HG03575 (cell line): ENCODE measurements around the gene LCN2.
"Not testable (repeated sequence)": the region's sequence is repeated elsewhere in the genome, so short reads cannot be mapped to it uniquely, and the experiment has no call there.

Experiments
- ATAC-seq: cut with Tn5 transposase; IDR thresholded peaks from one replicate; pipeline ENCODE4 v1.9.1; 2021; ENCODE audit not compliant: unreplicated experiment, insufficient number of reproducible peaks, low FRiP score; ENCODE audit errors: extremely low read depth

LCN2 gene

DNA sequence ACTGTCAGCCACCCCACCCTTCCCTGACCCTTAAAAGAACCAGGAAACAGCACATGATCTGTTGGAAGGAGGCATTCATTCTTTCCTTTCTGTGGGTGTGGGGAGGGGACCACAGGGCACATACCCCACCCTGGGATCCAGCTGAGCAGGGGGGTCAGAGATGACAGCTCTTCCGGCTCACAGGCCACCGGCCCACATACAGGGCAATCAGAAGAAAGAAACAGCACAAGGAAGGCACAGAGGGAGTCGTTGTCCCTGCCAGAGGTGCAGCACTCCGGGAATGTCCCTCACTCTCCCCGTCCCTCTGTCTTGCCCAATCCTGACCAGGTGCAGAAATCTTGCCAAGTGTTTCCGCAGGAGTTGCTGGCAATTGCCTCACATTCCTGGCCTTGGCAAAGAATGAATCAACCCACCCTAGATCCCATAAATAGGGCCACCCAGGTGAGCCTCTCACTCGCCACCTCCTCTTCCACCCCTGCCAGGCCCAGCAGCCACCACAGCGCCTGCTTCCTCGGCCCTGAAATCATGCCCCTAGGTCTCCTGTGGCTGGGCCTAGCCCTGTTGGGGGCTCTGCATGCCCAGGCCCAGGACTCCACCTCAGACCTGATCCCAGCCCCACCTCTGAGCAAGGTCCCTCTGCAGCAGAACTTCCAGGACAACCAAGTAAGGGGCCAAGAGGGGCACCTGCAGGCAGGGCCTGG, at the start of gene LCN2:
TSS of gene LCN2 (plus strand) at position 453 of the 701 bp plus-strand sequence. CDS start at position 526, 73 bp downstream.
- no peak for ATAC-seq

DNA sequence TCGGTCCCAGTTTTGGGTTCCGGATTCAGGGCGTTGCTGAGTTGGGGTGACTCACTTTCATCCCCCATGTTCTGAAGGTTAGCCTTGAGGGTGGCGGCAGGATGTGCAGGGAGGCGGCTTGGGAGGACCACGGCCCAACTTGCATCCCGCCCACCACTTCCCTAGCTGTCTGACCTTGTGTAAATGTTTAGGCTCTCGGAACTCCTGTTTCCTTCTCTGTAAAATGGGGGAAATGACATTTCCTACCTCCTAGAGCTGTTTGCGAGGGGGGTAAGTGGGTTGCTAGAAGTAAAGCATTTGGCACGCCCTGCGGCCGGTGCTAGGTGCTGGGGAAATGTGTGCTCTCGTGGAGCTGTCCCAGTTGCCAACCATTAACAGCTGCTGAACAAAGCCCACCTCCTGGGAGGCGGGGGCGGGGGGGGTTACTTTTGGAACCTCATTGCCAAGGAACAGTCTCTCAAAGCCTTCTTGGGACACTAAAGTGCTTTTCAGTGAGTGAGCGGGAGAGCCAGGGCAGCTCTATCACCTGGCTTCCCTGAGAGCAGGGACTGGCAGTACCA, 49.2 kb upstream of the LCN2 start:
- no peak for ATAC-seq

DNA sequence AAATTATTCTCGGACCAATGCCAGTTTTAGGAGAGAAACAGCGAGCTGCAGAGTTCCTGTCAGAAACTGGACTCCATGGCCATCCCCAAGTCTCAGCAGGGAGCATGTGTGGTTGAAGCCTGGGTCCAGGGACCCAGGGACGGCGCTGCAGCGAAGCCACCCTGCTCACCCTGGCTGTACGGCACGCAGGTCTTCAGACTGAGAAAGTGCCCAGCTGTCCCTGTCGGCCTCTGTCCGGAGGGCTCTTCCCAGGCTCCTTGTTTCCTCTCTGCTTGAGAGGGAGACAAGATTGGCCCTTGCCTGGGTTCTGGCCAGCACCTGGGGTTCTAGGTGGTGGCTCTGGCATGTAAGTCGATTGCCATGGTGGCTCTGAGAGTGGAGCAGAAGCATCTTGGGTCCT, 48.7 kb upstream of the LCN2 start:
- ATAC-seq = no peak

DNA sequence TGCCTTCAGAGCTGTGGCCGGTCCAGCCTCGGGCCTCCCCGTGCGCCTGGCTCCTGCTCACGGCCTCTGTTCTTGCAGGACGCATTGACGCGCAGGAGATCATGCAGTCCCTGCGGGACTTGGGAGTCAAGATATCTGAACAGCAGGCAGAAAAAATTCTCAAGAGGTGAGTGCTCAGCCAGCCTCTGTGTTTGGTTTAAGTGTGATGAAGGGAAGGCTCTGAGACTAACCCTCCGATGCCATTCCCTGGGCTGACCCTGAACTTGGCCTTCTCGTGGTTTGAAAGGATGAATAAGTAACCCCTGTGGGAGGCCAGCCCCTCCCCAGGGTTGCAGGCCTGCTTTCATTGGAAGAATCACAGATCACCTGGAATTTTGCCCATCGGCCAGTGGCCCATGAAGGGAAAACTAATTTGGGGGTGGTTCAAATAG, 48.0 kb upstream of the LCN2 start:
- ATAC-seq = no peak

DNA sequence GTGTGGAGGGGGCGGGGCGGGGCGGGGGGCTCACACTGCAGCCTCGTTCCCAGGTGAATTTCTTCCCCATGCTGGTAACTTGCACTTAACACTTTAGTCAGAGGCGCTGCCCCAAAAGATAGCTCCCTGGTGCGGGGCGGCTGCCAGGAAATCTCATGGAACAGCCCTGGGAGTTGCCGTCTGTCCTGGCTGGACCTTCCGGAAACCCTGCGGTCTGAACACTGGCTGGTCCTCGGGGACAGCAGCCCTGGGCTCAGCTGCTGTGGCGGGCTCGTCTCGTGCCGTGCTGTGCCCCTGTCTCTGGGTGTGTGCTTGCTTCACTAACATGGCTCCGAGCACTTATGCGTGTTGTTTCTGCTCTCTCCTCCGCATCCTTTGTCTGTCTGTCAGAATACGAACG, 47.6 kb upstream of the LCN2 start:
- no peak for ATAC-seq

DNA sequence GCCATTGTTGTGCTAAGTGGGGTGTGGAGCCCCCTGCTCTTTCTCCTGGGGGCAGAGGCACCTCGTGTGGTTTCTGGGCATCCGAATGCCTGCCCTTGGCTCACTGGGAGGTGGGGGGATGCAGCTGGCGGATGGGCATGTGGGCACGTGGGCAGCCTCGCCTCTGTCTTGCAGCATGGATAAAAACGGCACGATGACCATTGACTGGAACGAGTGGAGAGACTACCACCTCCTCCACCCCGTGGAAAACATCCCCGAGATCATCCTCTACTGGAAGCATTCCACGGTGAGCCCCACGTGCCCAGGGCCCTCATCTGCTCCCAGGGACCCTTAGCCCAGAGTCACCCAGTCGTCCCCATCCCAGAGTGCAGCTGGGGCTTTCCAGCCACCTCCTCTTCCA, 47.1 kb upstream of the LCN2 start:
- ATAC-seq = no peak

DNA sequence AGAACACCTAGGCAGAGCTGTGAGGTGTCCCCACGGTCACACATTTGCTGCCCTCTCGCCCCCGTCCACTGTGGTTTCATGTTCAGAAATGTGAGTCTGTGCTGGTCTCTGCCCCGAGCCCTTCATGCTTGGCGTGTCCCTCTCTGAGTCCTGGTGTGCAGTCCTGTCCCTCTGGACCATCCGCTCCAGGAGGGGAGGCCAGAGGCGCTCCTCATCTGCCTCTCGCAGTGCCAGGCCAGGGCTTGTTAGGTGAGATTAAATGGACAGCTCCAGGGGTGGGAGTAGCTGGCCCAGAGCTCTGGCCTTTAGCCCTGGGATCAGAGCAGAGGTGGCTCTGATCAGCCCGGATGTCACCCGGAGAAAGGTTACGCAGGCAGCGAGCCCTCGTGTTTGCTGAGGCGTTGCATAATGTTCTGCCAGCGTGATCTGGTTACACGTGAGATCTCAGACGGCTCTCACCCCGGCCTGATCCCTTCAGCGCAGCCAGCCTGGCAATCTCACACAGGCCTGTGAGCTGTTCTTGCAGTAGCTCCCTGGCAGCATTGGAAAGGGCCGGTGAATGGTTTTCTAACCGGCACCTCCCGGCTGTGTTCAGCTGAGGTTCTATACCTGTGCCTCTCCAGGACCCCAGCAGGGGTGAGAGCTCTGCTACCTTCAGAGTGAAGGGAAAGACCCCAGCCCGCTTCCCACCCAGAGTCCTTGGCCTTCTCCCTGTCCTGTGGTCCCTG, 46.2 kb upstream of the LCN2 start:
- no peak for ATAC-seq

DNA sequence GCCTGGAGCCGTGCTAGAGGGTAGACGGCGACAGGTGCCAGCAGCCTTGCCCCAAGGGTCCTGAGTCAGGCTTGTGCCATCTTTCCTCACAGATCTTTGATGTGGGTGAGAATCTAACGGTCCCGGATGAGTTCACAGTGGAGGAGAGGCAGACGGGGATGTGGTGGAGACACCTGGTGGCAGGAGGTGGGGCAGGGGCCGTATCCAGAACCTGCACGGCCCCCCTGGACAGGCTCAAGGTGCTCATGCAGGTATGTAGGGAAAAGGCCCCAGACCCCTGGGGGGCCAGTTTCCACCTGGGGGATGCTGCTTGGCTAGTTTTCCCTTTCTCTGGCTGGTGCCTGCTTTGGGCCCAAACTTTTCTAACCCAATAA, 45.7 kb upstream of the LCN2 start:
- ATAC-seq = no peak

DNA sequence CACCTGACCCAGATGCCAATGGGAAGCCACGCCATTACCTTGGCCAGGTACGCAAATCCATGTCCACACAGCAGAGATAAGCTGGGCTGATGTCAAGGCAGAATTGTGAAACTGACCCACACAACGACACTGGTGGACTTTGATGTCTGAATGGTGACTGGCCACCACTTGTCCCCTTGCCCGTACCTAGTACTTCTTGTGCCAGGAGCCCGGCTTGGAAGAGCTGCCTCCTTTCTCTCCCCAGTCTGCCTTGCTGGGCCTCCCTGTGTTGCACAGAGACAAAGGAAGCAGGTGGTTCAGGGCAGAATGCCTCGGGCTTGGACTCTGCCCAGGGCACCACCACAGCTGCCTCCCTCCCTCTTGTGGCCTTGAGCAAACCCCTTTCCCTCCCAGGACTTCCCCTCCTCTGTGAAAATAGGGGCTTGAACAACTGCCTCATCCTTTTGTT, 45.1 kb upstream of the LCN2 start:
- no peak for ATAC-seq

DNA sequence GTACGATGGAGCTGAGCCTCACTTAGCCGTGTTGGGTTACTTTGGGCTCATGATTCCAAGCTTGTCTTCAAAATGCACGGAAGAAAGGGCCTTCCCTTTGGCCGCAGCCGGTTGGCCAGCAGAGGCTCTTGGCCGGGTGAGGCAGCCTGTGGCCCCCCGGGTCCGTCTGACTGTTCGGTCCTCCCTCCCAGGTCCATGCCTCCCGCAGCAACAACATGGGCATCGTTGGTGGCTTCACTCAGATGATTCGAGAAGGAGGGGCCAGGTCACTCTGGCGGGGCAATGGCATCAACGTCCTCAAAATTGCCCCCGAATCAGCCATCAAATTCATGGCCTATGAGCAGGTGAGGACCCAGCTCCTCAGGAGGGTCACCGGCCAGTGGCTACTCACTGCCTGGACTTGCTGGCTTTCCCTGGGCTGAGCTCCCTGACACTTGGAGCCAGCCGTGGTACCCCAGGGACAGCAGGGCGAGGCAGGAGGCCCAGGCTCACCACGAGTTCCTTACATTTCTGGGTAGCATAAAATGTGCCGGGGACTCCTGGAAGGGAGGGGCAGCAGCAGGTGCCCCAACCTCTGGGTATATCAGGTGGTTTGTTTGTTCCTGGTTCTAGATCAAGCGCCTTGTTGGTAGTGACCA, 43.6 kb upstream of the LCN2 start:
- no peak for ATAC-seq

DNA sequence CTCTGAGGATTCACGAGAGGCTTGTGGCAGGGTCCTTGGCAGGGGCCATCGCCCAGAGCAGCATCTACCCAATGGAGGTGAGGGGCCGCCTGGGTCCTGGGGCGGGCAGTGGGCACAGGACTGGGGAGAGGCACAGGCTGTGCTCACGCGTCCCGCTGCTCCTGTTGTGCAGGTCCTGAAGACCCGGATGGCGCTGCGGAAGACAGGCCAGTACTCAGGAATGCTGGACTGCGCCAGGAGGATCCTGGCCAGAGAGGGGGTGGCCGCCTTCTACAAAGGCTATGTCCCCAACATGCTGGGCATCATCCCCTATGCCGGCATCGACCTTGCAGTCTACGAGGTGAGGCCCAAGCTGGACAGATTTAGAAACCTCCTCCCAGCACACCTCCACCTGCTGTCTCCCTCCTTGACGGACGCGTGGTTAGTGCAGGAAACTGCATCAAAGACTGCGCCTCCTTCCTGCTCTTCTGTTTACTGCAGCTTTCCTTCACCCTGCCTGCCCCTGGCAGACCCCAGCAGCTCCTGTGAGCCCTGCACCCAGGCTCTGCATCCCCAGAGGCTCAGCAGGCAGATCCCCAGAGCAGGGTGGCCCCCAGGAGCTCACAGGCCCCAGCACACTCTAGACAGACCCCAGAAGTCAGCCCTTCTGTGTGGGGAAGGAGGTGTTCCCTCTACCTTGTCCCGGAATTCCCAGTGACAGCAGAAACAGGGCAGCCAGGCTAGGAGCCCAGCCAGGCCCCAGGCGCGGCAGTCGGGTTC, 42.9 kb upstream of the LCN2 start:
- no peak for ATAC-seq

DNA sequence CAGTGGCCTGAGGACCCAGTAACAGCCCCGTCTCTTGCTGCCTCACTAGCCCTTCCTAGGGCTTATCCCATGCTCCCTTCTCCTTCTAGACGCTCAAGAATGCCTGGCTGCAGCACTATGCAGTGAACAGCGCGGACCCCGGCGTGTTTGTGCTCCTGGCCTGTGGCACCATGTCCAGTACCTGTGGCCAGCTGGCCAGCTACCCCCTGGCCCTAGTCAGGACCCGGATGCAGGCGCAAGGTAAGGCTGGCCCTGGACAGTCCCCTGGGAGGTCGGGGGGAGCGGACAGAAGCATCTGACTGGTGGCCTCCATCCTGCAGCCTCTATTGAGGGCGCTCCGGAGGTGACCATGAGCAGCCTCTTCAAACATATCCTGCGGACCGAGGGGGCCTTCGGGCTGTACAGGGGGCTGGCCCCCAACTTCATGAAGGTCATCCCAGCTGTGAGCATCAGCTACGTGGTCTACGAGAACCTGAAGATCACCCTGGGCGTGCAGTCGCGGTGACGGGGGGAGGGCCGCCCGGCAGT, 42.2 kb upstream of the LCN2 start:
- ATAC-seq = no peak

DNA sequence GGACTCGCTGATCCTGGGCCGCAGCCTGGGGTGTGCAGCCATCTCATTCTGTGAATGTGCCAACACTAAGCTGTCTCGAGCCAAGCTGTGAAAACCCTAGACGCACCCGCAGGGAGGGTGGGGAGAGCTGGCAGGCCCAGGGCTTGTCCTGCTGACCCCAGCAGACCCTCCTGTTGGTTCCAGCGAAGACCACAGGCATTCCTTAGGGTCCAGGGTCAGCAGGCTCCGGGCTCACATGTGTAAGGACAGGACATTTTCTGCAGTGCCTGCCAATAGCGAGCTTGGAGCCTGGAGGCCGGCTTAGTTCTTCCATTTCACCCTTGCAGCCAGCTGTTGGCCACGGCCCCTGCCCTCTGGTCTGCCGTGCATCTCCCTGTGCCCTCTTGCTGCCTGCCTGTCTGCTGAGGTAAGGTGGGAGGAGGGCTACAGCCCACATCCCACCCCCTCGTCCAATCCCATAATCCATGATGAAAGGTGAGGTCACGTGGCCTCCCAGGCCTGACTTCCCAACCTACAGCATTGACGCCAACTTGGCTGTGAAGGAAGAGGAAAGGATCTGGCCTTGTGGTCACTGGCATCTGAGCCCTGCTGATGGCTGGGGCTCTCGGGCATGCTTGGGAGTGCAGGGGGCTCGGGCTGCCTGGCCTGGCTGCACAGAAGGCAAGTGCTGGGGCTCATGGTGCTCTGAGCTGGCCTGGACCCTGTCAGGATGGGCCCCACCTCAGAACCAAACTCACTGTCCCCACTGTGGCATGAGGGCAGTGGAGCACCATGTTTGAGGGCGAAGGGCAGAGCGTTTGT, 41.6 kb upstream of the LCN2 start:
- ATAC-seq = no peak

DNA sequence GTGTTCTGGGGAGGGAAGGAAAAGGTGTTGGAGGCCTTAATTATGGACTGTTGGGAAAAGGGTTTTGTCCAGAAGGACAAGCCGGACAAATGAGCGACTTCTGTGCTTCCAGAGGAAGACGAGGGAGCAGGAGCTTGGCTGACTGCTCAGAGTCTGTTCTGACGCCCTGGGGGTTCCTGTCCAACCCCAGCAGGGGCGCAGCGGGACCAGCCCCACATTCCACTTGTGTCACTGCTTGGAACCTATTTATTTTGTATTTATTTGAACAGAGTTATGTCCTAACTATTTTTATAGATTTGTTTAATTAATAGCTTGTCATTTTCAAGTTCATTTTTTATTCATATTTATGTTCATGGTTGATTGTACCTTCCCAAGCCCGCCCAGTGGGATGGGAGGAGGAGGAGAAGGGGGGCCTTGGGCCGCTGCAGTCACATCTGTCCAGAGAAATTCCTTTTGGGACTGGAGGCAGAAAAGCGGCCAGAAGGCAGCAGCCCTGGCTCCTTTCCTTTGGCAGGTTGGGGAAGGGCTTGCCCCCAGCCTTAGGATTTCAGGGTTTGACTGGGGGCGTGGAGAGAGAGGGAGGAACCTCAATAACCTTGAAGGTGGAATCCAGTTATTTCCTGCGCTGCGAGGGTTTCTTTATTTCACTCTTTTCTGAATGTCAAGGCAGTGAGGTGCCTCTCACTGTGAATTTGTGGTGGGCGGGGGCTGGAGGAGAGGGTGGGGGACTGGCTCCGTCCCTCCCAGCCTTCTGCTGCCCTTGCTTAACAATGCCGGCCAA, 40.8 kb upstream of the LCN2 start:
- no peak for ATAC-seq

DNA sequence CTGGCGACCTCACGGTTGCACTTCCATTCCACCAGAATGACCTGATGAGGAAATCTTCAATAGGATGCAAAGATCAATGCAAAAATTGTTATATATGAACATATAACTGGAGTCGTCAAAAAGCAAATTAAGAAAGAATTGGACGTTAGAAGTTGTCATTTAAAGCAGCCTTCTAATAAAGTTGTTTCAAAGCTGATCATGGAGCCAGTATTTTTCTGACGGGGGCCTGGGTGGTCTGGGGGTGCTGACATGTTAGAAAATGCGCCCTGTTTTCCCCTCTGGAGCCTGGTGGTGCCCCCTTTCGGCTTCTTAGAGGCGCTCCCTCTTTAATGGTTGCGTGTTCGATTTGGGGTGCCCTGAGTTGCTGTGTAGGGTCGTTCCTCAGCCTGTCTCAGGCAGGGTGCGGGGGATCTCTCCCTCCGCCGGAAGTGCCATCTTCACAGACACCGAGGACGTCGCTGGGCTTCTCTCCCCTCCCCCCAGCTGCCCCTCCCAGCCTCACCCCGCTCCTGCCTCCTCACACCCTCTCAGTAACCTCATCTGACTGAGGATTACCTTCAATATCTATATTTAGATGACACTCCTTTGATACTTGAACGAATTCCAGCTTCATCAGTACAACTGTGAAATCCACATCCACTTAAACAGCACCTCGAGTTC, 40.1 kb upstream of the LCN2 start:
- ATAC-seq = no peak

DNA sequence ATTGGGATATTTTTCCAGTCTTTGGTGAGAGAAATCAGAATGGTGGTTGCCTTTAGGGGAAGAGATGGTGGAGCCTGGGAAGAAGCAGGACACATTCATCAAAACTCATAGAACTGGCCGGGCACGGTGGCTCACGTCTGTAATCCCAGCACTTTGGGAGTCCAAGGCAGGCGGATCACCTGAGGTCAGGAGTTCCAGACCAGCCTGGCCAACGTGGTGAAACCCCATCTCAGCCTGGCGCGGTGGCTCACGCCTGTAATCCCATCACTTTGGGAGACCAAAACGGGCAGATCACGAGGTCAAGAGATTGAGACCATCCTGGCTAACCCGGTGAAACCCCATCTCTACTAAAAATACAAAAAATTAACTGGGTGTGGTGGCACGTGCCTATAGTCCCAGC, 37.5 kb upstream of the LCN2 start:
- ATAC-seq = not testable (repeated sequence)
